DND-41 (cell line): ENCODE results near the gene C19orf47.

Experiments
- ATAC-seq: fragments of 200-7000 bp; cut with Tn5 transposase; 3 replicates; pipeline ENCODE4 v1.9.1; 2021; ENCODE audit warnings: low read depth; ENCODE audit not compliant: insufficient read depth
- DNase-seq: peaks from one replicate; pipeline ENCODE4 v3.0.0-alpha.2; 2020
- H2AFZ ChIP-seq: 2 replicates; pipeline ENCODE4 v1.6.0; 2012; ENCODE audit warnings: low read depth, low read length
- H3K27ac ChIP-seq: 2 replicates; pipeline ENCODE4 v1.5.1; 2012; ENCODE audit warnings: low read length, inconsistent platforms
- H3K27me3 ChIP-seq: fragments of 200-600 bp; sonication (generic); 2 replicates; pipeline ENCODE4 v1.6.0; 2012; ENCODE audit warnings: low read length, mild to moderate bottlenecking, inconsistent platforms; ENCODE audit not compliant: insufficient read depth, poor library complexity
- H3K36me3 ChIP-seq: 2 replicates; pipeline ENCODE4 v1.5.1; 2012; ENCODE audit warnings: low read length, inconsistent platforms; ENCODE audit not compliant: insufficient read depth
- H3K4me1 ChIP-seq: 2 replicates; pipeline ENCODE4 v1.5.1; 2012; ENCODE audit warnings: mild to moderate bottlenecking, low read length; ENCODE audit not compliant: insufficient read depth
- H3K4me2 ChIP-seq: 2 replicates; pipeline ENCODE4 v1.6.0; 2012; ENCODE audit warnings: mild to moderate bottlenecking, moderate library complexity, low read length, inconsistent platforms; ENCODE audit not compliant: insufficient read depth
- H3K4me3 ChIP-seq, 2 experiments: fragments of 200-600 bp in 1 of 2; shearing (Covaris generic) in 1 of 2; 2 replicates each; pipeline ENCODE4 v1.5.1; 2012 to 2016; ENCODE audit warnings: inconsistent platforms in 2 of 2, low read length in 2 of 2, mild to moderate bottlenecking in 2 of 2, low read depth in 1 of 2, moderate library complexity in 1 of 2
- H3K79me2 ChIP-seq: 2 replicates; pipeline ENCODE4 v1.6.0; 2012; ENCODE audit warnings: low read length, inconsistent platforms; ENCODE audit not compliant: insufficient read depth
- H3K9ac ChIP-seq: 2 replicates; pipeline ENCODE4 v1.6.0; 2012; ENCODE audit warnings: low read depth, mild to moderate bottlenecking, inconsistent platforms, low read length, moderate library complexity
- H3K9me3 ChIP-seq: 2 replicates; pipeline ENCODE4 v1.5.1; 2012; ENCODE audit warnings: low read length, moderate library complexity, mild to moderate bottlenecking, inconsistent platforms; ENCODE audit not compliant: insufficient read depth, severe bottlenecking
- H4K20me1 ChIP-seq: 2 replicates; pipeline ENCODE4 v1.6.0; 2012; ENCODE audit warnings: low read length; ENCODE audit not compliant: insufficient read depth
- CTCF ChIP-seq: IDR thresholded peaks from 2 replicates; pipeline ENCODE4 v1.5.1; 2012; ENCODE audit warnings: borderline replicate concordance, low read length, moderate library complexity, mild to moderate bottlenecking; ENCODE audit not compliant: poor library complexity, severe bottlenecking; ENCODE audit errors: extremely low read depth
- EZH2 ChIP-seq: IDR thresholded peaks from 3 replicates; pipeline ENCODE4 v1.6.1; 2012; ENCODE audit warnings: borderline replicate concordance, low read depth, mild to moderate bottlenecking, moderate library complexity, low read length, inconsistent platforms; ENCODE audit not compliant: severe bottlenecking

C19orf47 gene

DNA sequence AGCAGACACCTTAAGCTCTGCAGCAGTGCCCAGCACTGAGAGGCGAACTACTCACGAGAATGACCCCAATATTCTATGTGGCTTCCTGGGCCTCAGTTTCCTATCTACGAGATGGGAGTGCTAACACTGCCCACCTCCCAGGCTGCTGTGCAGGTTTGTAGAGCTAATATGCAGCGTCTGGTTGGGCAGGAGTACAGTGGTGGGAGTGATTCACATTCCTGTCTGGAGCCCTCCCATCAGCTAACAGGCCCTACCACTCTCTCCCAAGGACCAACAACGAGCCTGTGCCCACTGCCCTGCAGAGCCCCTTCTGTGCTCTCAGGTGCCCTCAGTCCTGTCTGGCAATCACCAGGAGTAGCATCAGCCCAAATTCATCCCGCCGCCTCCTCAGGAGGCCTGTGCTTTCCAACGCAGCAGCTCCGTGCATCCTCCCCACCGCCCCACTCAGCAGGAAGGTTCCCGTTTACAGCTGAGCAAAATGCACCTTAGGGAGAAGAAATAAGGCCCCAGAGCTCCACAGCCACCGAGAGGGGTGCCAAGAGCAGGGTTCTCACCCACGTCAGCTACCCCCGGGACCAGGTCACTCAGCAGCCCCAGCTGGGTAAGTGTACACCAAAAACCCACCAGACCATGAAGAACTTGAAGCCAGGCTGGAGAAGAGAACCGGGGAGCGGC is 69.7 kb downstream of the C19orf47 start:
- H2AFZ ChIP-seq: no peak overlapping the region
- H3K27ac ChIP-seq: no peak overlapping the region
- DNase-seq (no peak), ATAC-seq (no peak)
- TF ChIP-seq CTCF: no peak
- TF ChIP-seq EZH2: no peak
- H3K27me3 ChIP-seq: no peaks in the 10 kb centered on the region
- peaks cover 25% of the 10 kb centered on the region for H3K36me3 ChIP-seq
- peaks cover 97% of the 10 kb centered on the region for H3K79me2 ChIP-seq
- H3K4me1 ChIP-seq: peaks cover 18% of the 10 kb centered on the region
- H3K4me2 ChIP-seq: no peak overlapping the region
- H3K9me3 ChIP-seq: no peaks in the 10 kb centered on the region
- no peak overlapping the region for H3K9ac ChIP-seq
- no peak overlapping the region for H3K4me3 ChIP-seq
- peaks cover 89% of the 10 kb centered on the region for H4K20me1 ChIP-seq

DNA sequence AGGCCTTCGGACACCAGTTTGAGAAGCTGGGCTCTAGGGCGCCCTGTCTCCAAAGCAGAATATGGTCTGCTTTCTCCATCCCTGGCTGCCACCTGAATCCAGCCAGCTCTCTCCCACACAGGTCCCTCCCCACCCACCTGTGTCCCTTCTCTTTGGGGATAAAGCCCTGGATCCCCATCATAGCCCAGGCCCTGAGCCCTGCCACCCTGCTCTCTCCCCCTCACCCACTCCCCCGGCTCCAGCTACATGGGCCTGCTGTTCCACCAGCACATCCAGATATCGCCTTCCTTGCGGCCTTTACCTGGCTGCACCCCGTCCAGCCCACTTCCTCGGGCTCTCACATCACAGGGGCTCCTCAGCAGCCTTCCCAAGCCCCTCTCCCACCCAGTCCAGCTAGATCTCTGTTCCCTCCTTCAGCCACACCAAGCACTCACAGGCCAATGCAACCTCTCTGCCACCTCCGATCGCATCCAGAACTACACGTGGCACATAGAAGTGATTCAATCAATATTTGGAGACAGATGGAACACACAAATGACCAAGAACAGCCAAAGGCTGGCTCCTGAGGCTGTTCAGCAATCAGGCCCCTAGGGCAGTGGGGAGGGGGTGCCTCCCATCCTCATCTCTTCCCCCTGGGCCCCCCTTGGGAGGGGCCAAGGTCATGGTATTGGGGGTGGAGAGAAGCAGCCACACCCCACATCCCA is 70.7 kb downstream of the C19orf47 start:
- Histone ChIP-seq H3K36me3 (peaks cover 24% of the 10 kb centered on the region), H3K4me2 (no peak overlapping the region), H3K27ac (no peak overlapping the region), H4K20me1 (peaks cover 84% of the 10 kb centered on the region), H3K9ac (no peak overlapping the region), H3K9me3 (no peaks in the 10 kb centered on the region), H3K79me2 (peaks cover 97% of the 10 kb centered on the region), H3K4me1 (peaks cover 8% of the 10 kb centered on the region; the same call in 1 of the 2 replicates), H3K27me3 (no peaks in the 10 kb centered on the region), H2AFZ (no peak overlapping the region), H3K4me3 (no peak overlapping the region)
- ATAC-seq (no peak), DNase-seq (no peak)
- TF ChIP-seq EZH2: no peak
- no peak for TF ChIP-seq CTCF

- Histone ChIP-seq H3K79me2 (peaks cover 97% of the 10 kb centered on the region), H3K9me3 (no peaks in the 10 kb centered on the region), H4K20me1 (peaks cover 81% of the 10 kb centered on the region), H3K27me3 (no peaks in the 10 kb centered on the region), H3K36me3 (peaks cover 17% of the 10 kb centered on the region), H3K4me2 (no peak overlapping the region), H3K27ac (no peak overlapping the region), H3K4me1 (no peaks in the 10 kb centered on the region), H2AFZ (no peak overlapping the region), H3K4me3 (no peak overlapping the region), H3K9ac (no peak overlapping the region)
- DNase-seq: no peak
- TF ChIP-seq CTCF (no peak), EZH2 (no peak)
- ATAC-seq: no peak
Observed at GRCh38 chr19:40274585-40275544, 73.3 kb downstream of the C19orf47 start.
